GM12878 (cell line): ENCODE results near the gene DDC. TPM values are rescaled to one million over a fixed set of nuclear protein-coding genes. Genes with fewer than 3 reads are reported as not detected.

Source experiments
- ATAC-seq: fragments of 200-7000 bp; cut with Tn5 transposase; 3 replicates; pipeline ENCODE4 v1.9.1; 2020; ENCODE audit warnings: mild to moderate bottlenecking, moderate library complexity
- BruUV-seq: library from RNA; stranded (reverse); fragments of 400-500 nt; replicated peaks from 2 replicates; lab custom pipeline; 2021; lab: Mats Ljungman, UMichigan
- CTCF ChIA-PET: fragments of 300-600 bp; sonication (Branson Sonifier 250); formaldehyde crosslinking; extraction: SDS; loops from one replicate; lab custom pipeline; 2021; ENCODE audit warnings: inconsistent platforms; lab: Yijun Ruan, JAX
- POLR2A ChIA-PET: fragments of 350-600 bp; formaldehyde crosslinking; extraction: SDS; loops from one replicate; lab custom pipeline; 2021; ENCODE audit warnings: inconsistent platforms; lab: Charles Lee
- RAD21 ChIA-PET: fragments of 300-600 bp; sonication (Branson Sonifier 250); formaldehyde crosslinking; loops from one replicate; lab custom pipeline; 2023; ENCODE audit warnings: antibody characterized with exemption; ENCODE audit not compliant: unreplicated experiment; lab: Charles Lee
- SMC1A ChIA-PET: fragments of 300-600 bp; sonication (Branson Sonifier 250); formaldehyde crosslinking; loops from one replicate; lab custom pipeline; 2023; ENCODE audit not compliant: unreplicated experiment, uncharacterized antibody; lab: Charles Lee
- DNase-seq: peaks from one replicate; pipeline ENCODE4 v3.0.0-alpha.2; 2011; ENCODE audit warnings: low read depth, low spot score
- FAIRE-seq: peaks from 3 replicates; lab custom pipeline; 2011; peaks lifted over from hg19 to GRCh38; lab: Jason Lieb, UNC
- H2AFZ ChIP-seq: 2 replicates; pipeline ENCODE4 v1.6.0; 2011; ENCODE audit warnings: low read depth, low read length, control low read depth; ENCODE audit not compliant: control insufficient read depth
- H3K27ac ChIP-seq: 2 replicates; pipeline ENCODE4 v1.5.1; 2011; ENCODE audit warnings: control low read depth; ENCODE audit not compliant: control insufficient read depth, insufficient read depth
- H3K27me3 ChIP-seq, 2 experiments: replicated peaks in 1 of 2; 2 replicates each; pipeline versions ENCODE4 v1.6.0 to v1.6.1; 2011; ENCODE audit warnings: low read length in 1 of 2; ENCODE audit not compliant: control insufficient read depth in 2 of 2, insufficient read depth in 2 of 2
- H3K36me3 ChIP-seq, 2 experiments: 2 replicates each; pipeline ENCODE4 v1.5.1; 2011; ENCODE audit warnings: low read length in 1 of 2; ENCODE audit not compliant: control insufficient read depth in 2 of 2, insufficient read depth in 2 of 2
- H3K4me1 ChIP-seq: 2 replicates; pipeline ENCODE4 v1.6.1; 2011; ENCODE audit warnings: mild to moderate bottlenecking, low read length, moderate library complexity, mixed read lengths; ENCODE audit not compliant: control insufficient read depth, insufficient read depth
- H3K4me2 ChIP-seq: 2 replicates; pipeline ENCODE4 v1.6.0; 2011; ENCODE audit warnings: control low read depth; ENCODE audit not compliant: control insufficient read depth, insufficient read depth
- H3K4me3 ChIP-seq: fragments of 200-600 bp; sonication (generic); 2 replicates; pipeline ENCODE4 v1.5.1; 2016
- H3K79me2 ChIP-seq: 2 replicates; pipeline ENCODE4 v1.6.0; 2011; ENCODE audit warnings: low read length; ENCODE audit not compliant: control insufficient read depth, insufficient read depth
- H3K9ac ChIP-seq: 2 replicates; pipeline ENCODE4 v1.8.0; 2011; ENCODE audit warnings: low read length, control low read depth, mixed read lengths; ENCODE audit not compliant: control insufficient read depth, insufficient read depth
- H3K9me3 ChIP-seq: replicated peaks from 3 replicates; pipeline ENCODE4 v1.5.1; 2011; ENCODE audit warnings: mild to moderate bottlenecking, low read length; ENCODE audit not compliant: control insufficient read depth, insufficient read depth
- H4K20me1 ChIP-seq: 2 replicates; pipeline ENCODE4 v1.6.0; 2011; ENCODE audit not compliant: control insufficient read depth, insufficient read depth
- BHLHE40 ChIP-seq, 2 experiments: fragments of 450-650 bp in 1 of 2; IDR thresholded peaks; 2 replicates each; pipeline ENCODE4 v1.6.1; 2011 to 2017; ENCODE audit warnings: low read depth in 2 of 2, borderline replicate concordance in 1 of 2, improper control_type of control experiment in 1 of 2, low read length in 1 of 2, mild to moderate bottlenecking in 1 of 2
- CBX3 ChIP-seq: fragments of 200-600 bp; sonication (generic); IDR thresholded peaks from 2 replicates; pipeline ENCODE4 v1.6.1; 2016; ENCODE audit warnings: low read depth, borderline replicate concordance
- CTCF ChIP-seq, 3 experiments: IDR thresholded peaks in 2 of 3; conservative IDR thresholded peaks in 1 of 3; 2 replicates each; pipeline ENCODE4 v1.5.1; 2011; ENCODE audit warnings: low read depth in 3 of 3, low read length in 3 of 3, mild to moderate bottlenecking in 3 of 3, control low read depth in 2 of 3, moderate library complexity in 2 of 3, inconsistent platforms in 1 of 3, mixed read lengths in 1 of 3; ENCODE audit not compliant: control insufficient read depth in 2 of 3, insufficient read depth in 1 of 3; ENCODE audit errors: extremely low read depth in 1 of 3
- HCFC1 ChIP-seq: fragments of 150-350 bp; IDR thresholded peaks from 2 replicates; pipeline ENCODE4 v1.6.1; 2014; ENCODE audit warnings: low read length
- HDAC2 ChIP-seq: fragments of 200-600 bp; sonication (generic); IDR thresholded peaks from 2 replicates; pipeline ENCODE4 v1.6.1; 2017
- HDAC6 ChIP-seq: fragments of 200-600 bp; sonication (generic); IDR thresholded peaks from one replicate; pipeline ENCODE4 v1.8.0; 2017; ENCODE audit warnings: antibody characterized with exemption; ENCODE audit not compliant: unreplicated experiment
- IKZF2 ChIP-seq, 2 experiments: fragments of 450-650 bp; IDR thresholded peaks; 2 replicates each; pipeline ENCODE4 v1.6.1; 2017; ENCODE audit warnings: mild to moderate bottlenecking in 2 of 2, moderate library complexity in 2 of 2
- NFYA ChIP-seq: IDR thresholded peaks from 2 replicates; pipeline ENCODE4 v1.6.1; 2011; ENCODE audit warnings: low read depth, mild to moderate bottlenecking, low read length, improper control_type of control experiment, borderline replicate concordance
- RAD51 ChIP-seq: fragments of 450-650 bp; IDR thresholded peaks from 2 replicates; pipeline ENCODE4 v1.6.1; 2016; ENCODE audit warnings: moderate library complexity, mild to moderate bottlenecking, inconsistent platforms
- RB1 ChIP-seq: fragments of 450-650 bp; formaldehyde crosslinking; IDR thresholded peaks from 2 replicates; pipeline ENCODE4 v1.6.1; 2017; ENCODE audit warnings: mild to moderate bottlenecking, borderline replicate concordance
- SMC3 ChIP-seq: IDR thresholded peaks from 2 replicates; pipeline ENCODE4 v1.6.1; 2011; ENCODE audit warnings: low read length, improper control_type of control experiment, borderline replicate concordance
- STAT3 ChIP-seq: IDR thresholded peaks from 2 replicates; pipeline ENCODE4 v1.6.1; 2011; ENCODE audit warnings: low read depth, low read length, improper control_type of control experiment
- TAF1 ChIP-seq: IDR thresholded peaks from 2 replicates; pipeline ENCODE4 v1.6.1; 2011; ENCODE audit warnings: mild to moderate bottlenecking, low read depth, low read length, borderline replicate concordance
- YY1 ChIP-seq: IDR thresholded peaks from 2 replicates; pipeline ENCODE4 v1.6.1; 2011; ENCODE audit warnings: low read depth, mild to moderate bottlenecking, low read length
- WGBS: methylation state at CpG from one replicate; pipeline ENCODE4 v1.1.6; 2016; ENCODE audit warnings: low lambda C conversion rate; ENCODE audit not compliant: insufficient replicate concordance, insufficient coverage; ENCODE audit errors: missing lambda C conversion rate; 5-methylcytosine and 5-hydroxymethylcytosine counted together
- in situ Hi-C: fragments of 300-500 bp; cut with MboI; formaldehyde crosslinking; loops from 9 replicates; pipeline ENCODE4 v1.14.3; 2018; ENCODE audit warnings: mixed read lengths
- intact Hi-C: fragments of 100-400 bp; cut with micrococcal nuclease; formaldehyde crosslinking; loops from one replicate; pipeline ENCODE4 v1.14.2; 2022; ENCODE audit not compliant: unreplicated experiment
- polyA plus RNA-seq, 11 experiments: library from polyadenylated mRNA; depleted of rRNA in 4 of 11; unstranded in 6 of 11; stranded (reverse) in 5 of 11; fragments of >200 nt; fragmentation: Nextera tagmentation in 4 of 11; fragmentation: Illumina TruSeq in 1 of 11; extraction: Ambion mirVana in 4 of 11; extraction: Trizol in 1 of 11; gene quantifications; 1 replicate in 1 of 11; 2 replicates in 10 of 11; pipeline versions ENCODE4 v1.2.1 to v1.2.3, GENCODE V29; 2011 to 2016; ENCODE audit warnings: inconsistent platforms in 2 of 11, missing spikeins in 2 of 11, low read depth in 1 of 11
- total RNA-seq, 4 experiments: library from RNA; depleted of rRNA in 3 of 4; stranded (reverse); fragments of >200 nt in 3 of 4; fragmentation: Illumina TruSeq in 1 of 4; extraction: Trizol in 1 of 4; gene quantifications; 2 replicates each; pipeline versions ENCODE4 v1.2.1 to v1.2.3, GENCODE V29; 2013 to 2021
- TF ChIP-seq, protein P1 (sequence below): fragments of 150-350 bp; IDR thresholded peaks from 2 replicates; pipeline ENCODE4 v1.6.1; 2016; ENCODE audit warnings: low read depth, low read length
- TF ChIP-seq, protein P2 (sequence below): fragments of 450-650 bp; IDR thresholded peaks from 2 replicates; pipeline ENCODE4 v1.6.1; 2017; ENCODE audit warnings: low read depth, mild to moderate bottlenecking, moderate library complexity
- TF ChIP-seq, protein P3 (sequence below): IDR thresholded peaks from 2 replicates; pipeline ENCODE4 v1.6.1; 2011; ENCODE audit warnings: borderline replicate concordance, low read depth, mild to moderate bottlenecking, moderate library complexity, mixed read lengths, low read length; ENCODE audit not compliant: insufficient read depth; ENCODE audit errors: extremely low read length

DDC gene
- total and polyA plus RNA-seq, 10 of the 15 experiments (the other 5 are each of a cell fraction or from before 2014, with no cell fraction given): not detected

DNA sequence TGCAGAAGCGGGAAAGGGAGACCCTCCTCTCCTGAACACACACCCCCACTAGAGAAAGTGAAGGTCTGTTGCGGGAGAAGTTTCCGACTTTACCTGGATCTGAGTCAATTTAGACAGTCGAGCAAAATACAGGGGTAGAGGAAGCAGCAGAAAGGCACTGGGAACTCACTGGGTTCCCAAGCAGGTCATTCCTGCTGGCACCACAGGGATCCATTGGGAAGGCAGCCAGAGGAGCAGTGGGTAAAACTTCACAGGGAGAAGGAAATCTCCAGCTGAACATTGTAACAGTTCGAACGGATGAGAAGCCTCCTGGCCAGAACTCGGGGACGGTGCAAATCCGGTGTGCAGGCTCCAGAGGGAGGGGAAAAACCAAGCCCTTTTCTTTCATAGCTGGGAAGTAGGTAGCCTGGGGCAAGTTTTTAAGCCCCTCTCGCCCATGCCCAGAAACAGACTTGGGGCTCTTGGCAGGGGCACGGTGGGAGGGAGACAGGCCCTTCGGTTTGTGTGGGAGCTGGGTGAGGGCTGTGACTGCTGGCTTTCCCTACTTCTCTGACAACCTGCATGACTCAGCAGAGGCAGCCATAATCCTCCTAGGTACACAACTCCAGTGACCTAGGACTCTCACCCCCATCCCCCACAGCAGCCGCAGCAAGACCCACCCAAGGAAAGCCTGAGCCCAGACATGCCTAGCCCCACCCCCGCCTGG is 51.9 kb downstream of the DDC start:
- ATAC-seq: no peak
- no peaks in the 10 kb centered on the region for H3K4me1 ChIP-seq
- ChIA-PET SMC1A (no interaction called here), RAD21 (no interaction called here), POLR2A (no interaction called here), CTCF (no interaction called here)
- DNase-seq: no peak
- H3K36me3 ChIP-seq: no peaks in the 10 kb centered on the region
- in situ Hi-C loops (no loop called here), intact Hi-C loops (no loop called here)
- no peak overlapping the region for H3K9ac ChIP-seq
- no TSS peak for BruUV-seq
- no peak overlapping the region for H3K4me2 ChIP-seq
- H2AFZ ChIP-seq: no peak overlapping the region
- no peaks in the 10 kb centered on the region for H4K20me1 ChIP-seq
- H3K27me3 ChIP-seq: no peaks in the 10 kb centered on the region
- 52% methylated on average over 14 of the region's 14 CpGs for WGBS
- H3K27ac ChIP-seq: no peak overlapping the region
- FAIRE-seq: no peak
- no peak overlapping the region for H3K4me3 ChIP-seq
- H3K9me3 ChIP-seq: no peaks in the 10 kb centered on the region
- H3K79me2 ChIP-seq: no peaks in the 10 kb centered on the region
- TF ChIP-seq RAD51 (no peak), IKZF2 (IDR thresholded peaks at IDR 0.05) (no peak), HDAC6 (no peak), HDAC2 (no peak), BHLHE40 (IDR thresholded peaks at IDR 0.05; ENCODE audit: borderline replicate concordance in 1 of 2, low read depth in 2 of 2, low read length in 1 of 2) (no peak), YY1 (no peak), STAT3 (no peak), NFYA (no peak), TAF1 (no peak), SMC3 (no peak), CBX3 (no peak), CTCF (IDR thresholded peaks at IDR 0.05 in 2 of 3, conservative IDR thresholded peaks at IDR 0.05 in 1 of 3; ENCODE audit: control insufficient read depth in 2 of 3, extremely low read depth in 1 of 3, insufficient read depth in 1 of 3, low read depth in 3 of 3, low read length in 3 of 3) (no peak), HCFC1 (no peak), RB1 (no peak)
- TF ChIP-seq, protein P1, sequence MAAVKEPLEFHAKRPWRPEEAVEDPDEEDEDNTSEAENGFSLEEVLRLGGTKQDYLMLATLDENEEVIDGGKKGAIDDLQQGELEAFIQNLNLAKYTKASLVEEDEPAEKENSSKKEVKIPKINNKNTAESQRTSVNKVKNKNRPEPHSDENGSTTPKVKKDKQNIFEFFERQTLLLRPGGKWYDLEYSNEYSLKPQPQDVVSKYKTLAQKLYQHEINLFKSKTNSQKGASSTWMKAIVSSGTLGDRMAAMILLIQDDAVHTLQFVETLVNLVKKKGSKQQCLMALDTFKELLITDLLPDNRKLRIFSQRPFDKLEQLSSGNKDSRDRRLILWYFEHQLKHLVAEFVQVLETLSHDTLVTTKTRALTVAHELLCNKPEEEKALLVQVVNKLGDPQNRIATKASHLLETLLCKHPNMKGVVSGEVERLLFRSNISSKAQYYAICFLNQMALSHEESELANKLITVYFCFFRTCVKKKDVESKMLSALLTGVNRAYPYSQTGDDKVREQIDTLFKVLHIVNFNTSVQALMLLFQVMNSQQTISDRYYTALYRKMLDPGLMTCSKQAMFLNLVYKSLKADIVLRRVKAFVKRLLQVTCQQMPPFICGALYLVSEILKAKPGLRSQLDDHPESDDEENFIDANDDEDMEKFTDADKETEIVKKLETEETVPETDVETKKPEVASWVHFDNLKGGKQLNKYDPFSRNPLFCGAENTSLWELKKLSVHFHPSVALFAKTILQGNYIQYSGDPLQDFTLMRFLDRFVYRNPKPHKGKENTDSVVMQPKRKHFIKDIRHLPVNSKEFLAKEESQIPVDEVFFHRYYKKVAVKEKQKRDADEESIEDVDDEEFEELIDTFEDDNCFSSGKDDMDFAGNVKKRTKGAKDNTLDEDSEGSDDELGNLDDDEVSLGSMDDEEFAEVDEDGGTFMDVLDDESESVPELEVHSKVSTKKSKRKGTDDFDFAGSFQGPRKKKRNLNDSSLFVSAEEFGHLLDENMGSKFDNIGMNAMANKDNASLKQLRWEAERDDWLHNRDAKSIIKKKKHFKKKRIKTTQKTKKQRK: no peak
- TF ChIP-seq, protein P2, sequence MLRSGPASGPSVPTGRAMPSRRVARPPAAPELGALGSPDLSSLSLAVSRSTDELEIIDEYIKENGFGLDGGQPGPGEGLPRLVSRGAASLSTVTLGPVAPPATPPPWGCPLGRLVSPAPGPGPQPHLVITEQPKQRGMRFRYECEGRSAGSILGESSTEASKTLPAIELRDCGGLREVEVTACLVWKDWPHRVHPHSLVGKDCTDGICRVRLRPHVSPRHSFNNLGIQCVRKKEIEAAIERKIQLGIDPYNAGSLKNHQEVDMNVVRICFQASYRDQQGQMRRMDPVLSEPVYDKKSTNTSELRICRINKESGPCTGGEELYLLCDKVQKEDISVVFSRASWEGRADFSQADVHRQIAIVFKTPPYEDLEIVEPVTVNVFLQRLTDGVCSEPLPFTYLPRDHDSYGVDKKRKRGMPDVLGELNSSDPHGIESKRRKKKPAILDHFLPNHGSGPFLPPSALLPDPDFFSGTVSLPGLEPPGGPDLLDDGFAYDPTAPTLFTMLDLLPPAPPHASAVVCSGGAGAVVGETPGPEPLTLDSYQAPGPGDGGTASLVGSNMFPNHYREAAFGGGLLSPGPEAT: no peak
- TF ChIP-seq, protein P3, sequence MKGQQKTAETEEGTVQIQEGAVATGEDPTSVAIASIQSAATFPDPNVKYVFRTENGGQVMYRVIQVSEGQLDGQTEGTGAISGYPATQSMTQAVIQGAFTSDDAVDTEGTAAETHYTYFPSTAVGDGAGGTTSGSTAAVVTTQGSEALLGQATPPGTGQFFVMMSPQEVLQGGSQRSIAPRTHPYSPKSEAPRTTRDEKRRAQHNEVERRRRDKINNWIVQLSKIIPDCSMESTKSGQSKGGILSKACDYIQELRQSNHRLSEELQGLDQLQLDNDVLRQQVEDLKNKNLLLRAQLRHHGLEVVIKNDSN: no peak
